ENCODE results near the gene SERPINC1.

GRCh38 chr1:173868266-173869020 lies 48.7 kb downstream of the SERPINC1 start, which contains the start of gene ZBTB37:
- TF ChIP-seq CTCF (IDR thresholded peaks at IDR 0.05; ENCODE audit: insufficient read depth, low read depth, low read length) (no peak), EZH2 (IDR thresholded peaks at IDR 0.05; ENCODE audit: insufficient read depth, low read length) (no peak)
